ENCODE results near the gene OR11H7.
"Not testable (repeated sequence)": the region's sequence is repeated elsewhere in the genome, so short reads cannot be mapped to it uniquely, and the experiment has no call there.

The OR11H7 gene

DNA sequence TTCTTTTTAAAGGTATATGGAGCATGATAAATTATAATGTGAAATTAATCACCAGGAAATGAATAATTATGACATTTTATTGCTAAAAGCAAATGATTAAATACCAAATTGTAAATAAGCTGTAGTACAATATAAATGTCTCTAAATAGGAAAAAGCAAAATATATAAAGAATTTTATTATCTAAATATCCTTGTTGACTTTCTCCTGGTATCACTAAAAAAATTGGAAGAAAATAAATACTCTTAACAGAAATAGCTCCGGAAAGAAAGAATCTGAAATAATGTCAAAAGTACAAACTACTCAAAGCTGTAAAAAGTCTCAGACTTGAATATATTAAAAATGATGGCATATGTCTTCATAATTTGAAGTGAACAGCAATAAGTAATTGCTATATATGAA is at the start of gene OR11H7:
TSS of gene OR11H7 (plus strand) at position 301 of the 400 bp plus-strand sequence.
- DNase-seq (ENCODE audit: low read depth, low spot score) = no peak

DNA sequence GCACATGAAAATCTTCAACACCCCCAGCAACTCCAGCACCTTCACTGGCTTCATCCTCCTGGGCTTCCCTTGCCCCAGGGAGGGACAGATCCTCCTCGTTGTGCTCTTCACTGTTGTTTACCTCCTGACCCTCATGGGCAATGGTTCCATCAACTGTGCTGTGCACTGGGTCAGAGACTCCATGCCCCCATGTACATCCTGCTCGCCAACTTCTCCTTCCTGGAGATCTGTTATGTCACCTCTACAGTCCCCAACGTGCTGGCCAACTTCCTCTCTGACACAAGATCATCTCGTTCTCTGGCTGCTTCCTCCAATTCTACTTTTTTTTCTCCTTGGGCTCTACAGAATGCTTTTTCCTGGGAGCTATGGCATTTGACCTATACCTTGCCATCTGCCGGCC is 49.6 kb upstream of the OR11H7 start:
- DNase-seq (ENCODE audit: low read depth, low spot score) = no peak

DNA sequence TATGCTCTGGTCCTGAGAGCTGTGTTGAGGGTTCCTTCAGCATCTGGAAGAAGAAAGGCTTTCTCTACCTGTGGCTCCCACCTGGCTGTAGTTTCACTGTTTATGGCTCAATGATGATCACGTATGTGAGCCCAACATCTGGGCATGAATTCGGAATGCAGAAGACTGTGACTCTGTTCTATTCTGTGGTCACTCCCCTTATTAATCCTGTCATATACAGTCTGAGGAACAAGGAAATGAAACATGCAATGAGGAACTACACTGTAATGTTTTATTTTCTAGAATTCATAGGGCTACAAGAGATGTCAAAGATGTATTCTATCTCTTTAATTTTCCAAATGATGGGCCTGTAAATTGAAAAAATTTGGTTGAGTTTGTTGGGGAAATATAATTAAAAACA is 48.9 kb upstream of the OR11H7 start:
- no peak for DNase-seq (ENCODE audit: low read depth, low spot score)

DNA sequence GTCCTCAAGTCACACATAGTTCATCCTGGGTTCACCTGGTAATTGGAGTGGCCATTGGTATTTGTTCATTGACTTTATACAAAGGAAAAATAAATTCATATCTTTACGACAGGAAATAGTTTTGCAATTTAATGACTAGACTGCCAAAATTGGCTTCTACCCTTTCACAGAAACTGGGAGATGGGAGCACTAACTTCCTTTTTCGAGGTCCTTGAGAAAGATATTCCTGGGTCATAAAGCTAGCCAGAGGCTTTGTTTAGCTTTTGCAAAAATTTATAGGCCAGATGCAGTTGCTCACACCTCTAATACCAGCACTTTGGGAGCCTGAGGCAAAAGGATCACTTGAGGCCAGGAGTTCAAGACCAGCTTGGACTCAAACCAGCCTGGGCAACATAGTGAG is 48.3 kb upstream of the OR11H7 start:
- no peak for DNase-seq (ENCODE audit: low read depth, low spot score)

DNA sequence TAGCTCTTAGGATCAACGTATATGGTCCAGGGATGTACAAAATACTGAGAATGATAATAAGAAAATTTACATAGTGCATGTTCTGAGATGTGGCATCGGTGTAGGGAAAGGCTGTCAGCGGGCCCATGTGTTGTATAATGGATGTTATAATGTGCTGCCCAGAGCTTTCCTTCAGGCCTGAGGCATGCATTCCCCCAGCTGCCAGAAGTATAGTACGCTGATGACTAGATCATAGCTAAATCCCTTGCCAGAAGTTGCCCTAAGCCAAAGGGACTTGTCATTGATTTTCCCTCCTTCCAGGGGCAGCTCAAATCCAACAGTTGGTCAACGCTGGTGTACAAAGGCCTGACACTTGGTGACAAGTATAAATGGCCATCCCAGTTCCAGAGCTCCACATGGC is 44.6 kb upstream of the OR11H7 start:
- DNase-seq (ENCODE audit: low read depth, low spot score) = no peak

DNA sequence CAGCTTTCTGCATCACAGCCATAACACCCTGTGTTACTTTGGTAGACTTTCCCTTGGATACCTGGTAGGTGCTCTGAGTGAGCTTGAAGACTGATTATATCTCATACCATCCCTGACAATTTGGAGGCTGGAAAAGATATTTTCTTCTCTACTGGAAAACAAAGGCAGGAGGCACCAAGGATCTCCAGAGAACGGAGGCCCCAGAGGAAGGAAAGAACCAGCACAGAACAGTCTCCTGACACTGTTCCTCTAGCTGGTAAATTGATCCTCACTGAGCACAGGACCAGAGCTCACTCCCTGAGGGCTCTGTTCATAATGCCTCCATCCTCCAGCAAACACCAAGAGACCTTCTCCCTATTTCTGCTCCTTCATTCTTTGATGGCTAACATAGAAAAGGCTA is 38.2 kb upstream of the OR11H7 start, which contains the start of gene OR11G2:
TSS of gene OR11G2 (plus strand) at position 301 of the 400 bp plus-strand sequence. CDS start 6,542 bp downstream, outside the sequence.
- no peak for DNase-seq (ENCODE audit: low read depth, low spot score)

DNA sequence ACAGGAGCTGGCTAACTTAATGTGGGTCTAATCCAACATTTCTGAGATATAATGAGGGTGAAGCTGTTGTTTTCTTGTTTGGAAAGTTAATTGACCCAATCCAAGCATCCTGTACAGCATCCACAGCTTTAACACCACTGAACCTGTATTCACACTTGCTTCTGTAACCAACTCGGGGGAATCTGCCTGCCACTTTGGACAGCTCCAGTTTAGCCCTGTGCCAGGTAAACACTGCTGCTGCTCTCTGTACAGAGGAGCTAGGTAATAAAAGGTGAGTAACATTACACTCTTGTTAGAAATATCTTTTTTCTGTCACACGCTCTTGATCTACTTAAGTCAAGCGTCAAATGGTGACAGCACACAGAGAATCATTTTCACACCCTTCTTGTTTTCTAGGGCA is 37.4 kb upstream of the OR11H7 start:
- no peak for DNase-seq (ENCODE audit: low read depth, low spot score)

DNA sequence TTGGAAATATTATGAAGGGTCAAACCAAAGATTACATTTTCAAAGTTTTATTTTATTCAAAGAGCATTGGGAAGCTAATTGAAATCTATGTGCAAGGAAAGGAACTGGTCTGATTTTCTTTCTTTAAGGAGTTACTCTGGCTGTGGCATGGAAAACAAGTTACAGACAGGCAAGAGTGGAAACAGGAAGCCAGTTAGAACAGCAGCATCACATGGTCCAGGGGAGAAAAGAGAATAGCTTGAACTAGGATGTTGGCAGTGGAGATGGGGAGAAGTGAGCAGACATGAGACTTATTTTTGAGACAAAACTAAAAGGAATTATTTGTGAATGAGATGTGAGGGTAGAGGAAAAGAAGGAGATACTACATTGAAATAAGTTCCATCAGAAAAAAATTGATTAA is 34.7 kb upstream of the OR11H7 start:
- no peak for DNase-seq (ENCODE audit: low read depth, low spot score)

DNA sequence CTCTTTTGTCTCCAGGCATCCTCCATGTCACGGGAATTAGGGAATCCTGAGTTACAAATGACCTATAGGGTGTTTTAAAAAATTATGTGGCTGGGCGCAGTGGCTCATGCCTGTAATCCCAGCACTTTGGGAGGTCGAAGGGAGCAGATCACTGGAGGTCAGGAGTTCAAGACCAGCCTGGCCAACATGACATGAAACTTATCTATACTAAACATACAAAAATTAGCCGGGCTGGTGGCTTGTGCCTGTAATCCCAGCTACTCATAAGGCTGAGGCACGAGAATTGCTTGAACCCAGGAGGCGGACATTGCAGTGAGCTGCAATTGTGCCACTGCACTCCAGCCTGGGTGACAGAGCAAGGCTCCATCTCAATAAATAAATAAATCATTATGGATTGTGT is 33.6 kb upstream of the OR11H7 start:
- not testable (repeated sequence) for DNase-seq (ENCODE audit: low read depth, low spot score)

DNA sequence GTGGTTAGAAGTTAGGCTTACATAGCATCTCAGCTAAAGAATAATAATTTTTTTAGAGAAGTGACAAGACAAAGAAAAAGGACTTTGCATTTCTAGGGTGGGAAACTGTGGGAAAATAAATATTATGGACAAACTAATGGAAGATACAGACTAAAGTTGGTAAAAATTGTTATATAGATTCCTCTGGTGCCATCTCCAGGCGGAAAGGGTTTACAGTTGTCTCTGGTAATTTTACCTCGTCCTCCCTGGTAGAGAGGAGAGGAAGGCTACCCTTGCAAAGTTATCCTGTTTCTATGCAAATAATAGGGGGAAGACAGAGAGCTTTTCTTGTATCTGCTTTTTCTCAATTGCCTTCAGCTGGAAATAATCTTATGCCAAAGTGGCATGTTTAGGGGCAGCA is 32.9 kb upstream of the OR11H7 start:
- DNase-seq (ENCODE audit: low read depth, low spot score) = no peak

DNA sequence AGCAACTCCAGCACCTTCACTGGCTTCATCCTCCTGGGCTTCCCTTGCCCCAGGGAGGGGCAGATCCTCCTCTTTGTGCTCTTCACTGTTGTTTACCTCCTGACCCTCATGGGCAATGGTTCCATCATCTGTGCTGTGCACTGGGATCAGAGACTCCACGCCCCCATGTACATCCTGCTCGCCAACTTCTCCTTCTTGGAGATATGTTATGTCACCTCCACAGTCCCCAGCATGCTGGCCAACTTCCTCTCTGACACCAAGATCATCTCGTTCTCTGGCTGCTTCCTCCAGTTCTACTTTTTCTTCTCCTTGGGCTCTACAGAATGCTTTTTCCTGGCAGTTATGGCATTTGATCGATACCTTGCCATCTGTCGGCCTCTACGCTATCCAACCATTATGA is 31.3 kb upstream of the OR11H7 start:
- DNase-seq (ENCODE audit: low read depth, low spot score) = no peak

DNA sequence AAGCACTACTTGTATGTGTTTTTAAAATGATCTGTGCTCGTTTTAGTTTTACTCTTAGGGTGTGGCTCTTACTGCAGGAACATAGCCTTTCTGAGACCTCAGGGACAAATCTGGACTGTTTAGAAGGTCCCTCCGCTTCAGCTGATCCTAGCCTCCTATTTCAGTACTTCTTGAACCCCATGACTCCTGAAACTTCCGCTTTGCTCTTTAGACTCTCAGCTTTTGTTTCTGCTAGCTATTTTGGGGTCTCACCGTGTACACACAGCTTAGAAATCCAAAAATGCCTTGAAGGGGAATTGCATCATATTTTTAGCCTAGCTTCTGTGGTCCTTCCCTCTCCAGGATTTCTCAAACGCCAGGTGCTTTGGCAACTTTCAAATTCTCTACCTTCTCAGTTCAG is 29.8 kb upstream of the OR11H7 start:
- no peak for DNase-seq (ENCODE audit: low read depth, low spot score)

DNA sequence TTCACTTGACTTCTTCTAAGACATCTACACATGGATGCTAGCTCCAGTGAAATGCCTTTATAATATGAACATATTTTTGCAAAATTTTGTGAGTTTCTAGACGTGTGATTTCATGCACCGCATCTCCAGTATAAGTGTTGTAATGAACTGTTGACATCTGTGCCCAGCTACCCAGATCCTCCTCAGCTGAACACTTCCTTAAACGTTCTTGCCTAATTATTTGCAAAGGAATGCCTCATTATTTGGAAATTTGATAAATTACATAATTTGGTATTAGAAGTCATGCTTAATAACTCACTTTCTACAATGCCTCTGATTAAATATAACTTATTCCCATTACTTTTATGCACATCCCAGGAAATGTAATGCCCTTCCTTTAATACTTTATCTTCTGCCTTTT is 24.1 kb upstream of the OR11H7 start:
- DNase-seq (ENCODE audit: low read depth, low spot score) = no peak

DNA sequence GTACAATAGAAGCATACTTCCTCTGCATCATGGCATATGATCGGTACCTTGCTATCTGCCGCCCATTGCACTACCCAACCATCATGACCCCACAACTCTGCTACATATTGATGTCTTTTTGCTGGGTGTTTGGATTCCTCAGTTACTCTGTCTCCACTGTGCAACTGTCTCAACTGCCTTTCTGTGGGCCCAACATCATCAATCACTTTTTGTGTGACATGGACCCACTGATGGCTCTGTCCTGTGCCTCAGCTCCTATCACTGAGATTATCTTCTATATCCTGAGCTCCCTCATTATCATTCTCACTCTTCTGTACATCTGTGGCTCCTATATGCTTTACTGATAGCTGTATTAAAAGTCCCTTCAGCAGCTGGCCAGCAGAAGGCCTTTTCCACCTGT is 19.2 kb upstream of the OR11H7 start:
- DNase-seq (ENCODE audit: low read depth, low spot score) = no peak

DNA sequence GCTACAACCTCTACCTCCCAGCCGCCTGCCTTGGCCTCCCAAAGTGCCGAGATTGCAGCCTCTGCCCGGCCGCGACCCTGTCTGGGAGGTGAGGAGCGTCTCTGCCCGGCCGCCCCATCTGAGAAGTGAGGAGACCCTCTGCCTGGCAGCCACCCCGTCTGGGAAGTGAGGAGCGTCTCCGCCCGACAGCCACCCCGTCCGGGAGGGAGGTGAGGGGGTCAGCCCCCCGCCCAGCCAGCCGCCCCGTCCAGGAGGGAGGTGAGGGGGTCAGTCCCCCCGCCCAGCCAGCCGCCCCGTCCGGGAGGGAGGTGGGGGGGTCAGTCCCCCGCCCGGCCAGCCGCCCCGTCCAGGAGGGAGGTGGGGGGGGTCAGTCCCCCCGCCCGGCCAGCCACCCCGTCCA is 16.4 kb upstream of the OR11H7 start:
- DNase-seq (ENCODE audit: low read depth, low spot score) = not testable (repeated sequence)

DNA sequence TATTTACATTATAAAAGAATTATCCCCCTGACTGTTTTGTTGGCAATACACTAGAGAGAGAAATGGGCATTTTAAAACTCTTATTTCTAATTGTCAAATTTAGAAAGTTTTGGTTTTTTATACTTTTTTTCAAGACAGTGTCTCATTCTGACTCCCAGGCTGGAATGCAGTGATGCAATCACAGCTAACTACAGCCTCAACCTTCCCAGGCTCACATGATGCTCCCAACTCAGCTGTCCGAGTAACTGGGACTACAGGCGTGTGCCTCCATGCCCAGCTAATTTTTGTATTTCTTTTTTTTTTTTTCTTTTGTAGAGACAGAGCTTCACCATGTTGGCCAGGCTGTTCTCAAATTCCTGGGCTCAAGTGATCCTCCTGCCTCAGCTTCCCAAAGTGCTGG is 13.6 kb upstream of the OR11H7 start:
- no peak for DNase-seq (ENCODE audit: low read depth, low spot score)

DNA sequence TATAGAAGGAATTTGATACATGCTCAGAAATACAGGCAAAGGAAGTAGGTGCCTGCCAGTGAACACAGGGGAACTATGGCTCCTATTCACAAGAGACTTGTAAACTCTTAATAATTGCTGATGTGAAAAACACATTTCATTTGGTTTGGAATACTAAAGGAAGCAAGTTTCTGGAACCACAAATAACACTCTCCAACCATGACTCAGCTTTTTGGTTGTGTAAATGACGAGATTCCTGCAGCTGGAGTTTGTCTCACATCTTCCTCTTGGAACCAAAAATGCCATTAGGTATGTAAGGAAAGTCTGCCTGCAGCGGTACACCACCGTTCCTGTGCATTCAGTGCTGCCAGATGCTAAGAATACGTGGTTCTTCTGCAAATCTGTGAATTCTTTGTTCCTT is 9.7 kb upstream of the OR11H7 start:
- DNase-seq (ENCODE audit: low read depth, low spot score) = no peak

DNA sequence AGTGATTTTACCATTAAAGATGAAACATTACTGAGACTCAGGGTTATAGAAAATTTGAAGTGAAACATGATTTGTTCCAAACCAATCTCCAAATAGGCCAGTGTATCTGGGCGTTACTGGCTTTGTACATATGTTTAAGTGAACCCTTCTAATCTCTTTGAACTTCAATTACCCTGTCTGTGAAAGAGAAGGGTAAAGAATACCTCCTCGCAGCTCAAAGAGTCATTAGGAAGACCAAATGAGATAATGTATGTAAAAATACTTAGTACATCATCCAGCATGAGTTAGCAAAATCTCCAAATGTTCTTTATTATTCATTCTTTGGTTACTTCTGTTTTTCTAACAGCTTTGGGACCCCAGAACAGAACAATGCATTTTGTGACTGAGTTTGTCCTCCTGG is 5.4 kb upstream of the OR11H7 start, which contains the start of gene OR11H6:
TSS of gene OR11H6 (plus strand) at position 301 of the 400 bp plus-strand sequence. CDS start at position 301, 0 bp downstream.
- DNase-seq (ENCODE audit: low read depth, low spot score) = no peak

DNA sequence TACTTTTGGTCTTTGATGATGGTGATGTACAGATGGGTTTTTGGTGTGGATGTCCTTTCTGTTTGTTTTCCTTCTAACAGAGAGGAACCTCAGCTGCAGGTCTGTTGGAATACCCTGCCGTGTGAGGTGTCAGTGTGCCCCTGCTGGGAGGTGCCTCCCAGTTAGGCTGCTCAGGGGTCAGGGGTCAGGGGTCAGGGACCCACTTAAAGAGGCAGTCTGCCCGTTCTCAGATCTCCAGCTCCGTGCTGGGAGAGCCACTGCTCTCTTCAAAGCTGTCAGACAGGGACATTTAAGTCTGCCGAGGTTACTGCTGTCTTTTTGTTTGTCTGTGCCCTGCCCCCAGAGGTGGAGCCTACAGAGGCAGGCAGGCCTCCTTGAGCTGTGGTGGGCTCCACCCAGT is 6.6 kb downstream of the OR11H7 start:
- DNase-seq (ENCODE audit: low read depth, low spot score) = not testable (repeated sequence)

DNA sequence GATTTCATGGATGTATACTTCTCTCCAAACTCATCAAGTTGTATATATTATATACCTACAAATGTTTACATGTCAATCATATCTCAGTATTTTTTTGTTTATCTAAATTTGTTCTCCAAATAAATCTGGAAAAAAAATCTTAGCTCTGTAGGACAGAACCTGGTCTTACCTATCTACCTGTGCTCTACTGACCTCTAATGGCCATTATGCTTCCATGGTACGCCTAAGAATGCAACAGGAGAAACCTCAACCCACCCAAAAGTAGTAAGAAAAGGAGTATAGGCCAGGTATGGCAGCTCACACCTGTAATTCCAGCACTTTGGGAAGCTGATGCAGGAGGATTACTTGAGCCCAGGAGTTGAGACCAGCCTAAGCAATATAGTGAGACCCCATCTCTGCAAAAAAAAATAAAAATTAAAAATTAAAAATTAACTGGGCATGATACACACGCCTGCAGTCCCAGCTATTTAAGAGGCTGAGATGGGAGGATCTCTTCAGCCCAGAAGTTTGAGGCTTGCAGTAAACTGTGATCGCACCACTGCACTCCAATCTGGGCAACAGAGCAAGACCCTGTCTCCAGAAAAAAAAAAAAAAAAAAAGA is 19.0 kb downstream of the OR11H7 start:
- peak; percentile 17 for DNase-seq (ENCODE audit: low read depth, low spot score)

DNA sequence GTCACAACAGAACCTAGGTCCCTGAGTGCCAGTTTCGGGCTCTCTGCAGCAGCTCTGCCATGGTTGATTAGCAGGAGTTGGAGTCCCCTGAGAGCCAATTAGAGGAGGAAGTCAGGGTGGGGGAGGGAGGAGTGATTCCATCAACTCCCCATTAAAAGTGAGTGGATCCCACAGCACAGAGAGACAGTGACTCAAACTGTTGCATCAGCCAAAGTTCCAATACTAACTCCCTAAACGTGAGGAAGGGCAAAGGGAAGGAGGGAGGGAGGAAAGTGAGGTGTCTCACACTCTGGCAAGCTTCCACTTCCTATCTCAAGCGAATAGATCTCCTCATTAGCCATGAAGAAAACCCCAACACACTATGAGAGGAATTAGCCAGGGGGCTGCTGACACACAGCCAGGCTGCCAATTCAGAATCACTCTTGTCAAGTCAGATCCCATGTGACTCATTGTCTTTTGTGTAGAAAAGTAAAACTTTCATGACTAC is 33.9 kb downstream of the OR11H7 start:
- DNase-seq (ENCODE audit: low read depth, low spot score) = peak; percentile 15

DNA sequence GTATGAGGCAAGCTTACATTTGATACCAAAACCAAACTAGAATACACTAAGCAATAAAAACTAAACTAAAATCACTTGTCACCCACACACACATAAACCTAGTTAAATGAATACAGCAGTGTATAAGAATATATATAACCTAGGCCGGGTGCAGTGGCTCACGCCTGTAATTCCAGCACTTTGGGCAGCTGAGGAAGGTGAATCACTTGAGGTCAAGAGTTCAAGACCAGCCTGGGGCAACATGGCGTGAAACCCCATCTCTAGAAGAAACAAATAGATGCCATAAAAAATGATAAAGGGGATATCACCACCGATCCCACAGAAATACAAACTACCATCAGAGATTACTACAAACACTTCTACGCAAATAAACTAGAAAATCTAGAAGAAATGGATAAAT is 35.6 kb downstream of the OR11H7 start:
- DNase-seq (ENCODE audit: low read depth, low spot score) = not testable (repeated sequence)

DNA sequence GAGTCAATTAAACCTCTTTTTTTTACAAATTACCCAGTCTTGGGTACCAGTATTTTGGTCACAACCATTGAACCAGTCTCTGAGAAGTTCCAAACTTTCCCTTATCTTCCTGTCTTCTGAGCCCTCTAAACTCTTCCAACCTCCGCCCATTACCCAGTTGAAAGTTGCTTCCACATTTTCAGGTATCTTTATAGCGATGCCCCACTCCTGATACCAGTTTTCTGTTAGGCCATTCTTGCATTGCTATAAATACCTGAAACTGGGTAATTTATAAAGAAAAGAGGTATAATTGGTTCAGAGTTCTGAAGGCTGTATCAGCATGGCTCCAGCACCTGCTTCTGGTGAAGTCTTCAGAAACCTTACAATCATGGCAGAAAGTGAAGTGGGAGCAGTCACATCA is 45.3 kb downstream of the OR11H7 start:
- DNase-seq (ENCODE audit: low read depth, low spot score) = no peak

DNA sequence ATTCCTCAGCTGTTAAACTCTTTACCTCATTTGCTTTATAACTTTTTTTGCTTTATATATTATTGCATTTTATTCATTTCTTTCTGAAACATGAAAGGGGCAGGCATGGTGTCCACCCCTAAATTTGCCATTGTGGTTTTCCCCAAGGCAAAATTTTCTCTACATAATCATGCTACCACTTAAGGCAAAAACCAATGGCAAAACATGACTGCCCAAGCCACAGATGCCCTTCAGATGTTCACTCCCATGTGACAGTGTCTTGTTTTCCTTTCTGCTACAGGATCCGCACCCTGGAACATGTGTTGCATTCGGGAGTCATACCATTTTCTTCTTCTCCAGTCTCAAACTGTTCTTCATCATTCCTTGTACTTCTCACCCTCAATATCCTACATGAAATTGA is 48.6 kb downstream of the OR11H7 start:
- no peak for DNase-seq (ENCODE audit: low read depth, low spot score)
